GM12873 (cell line): Measurements from ENCODE around the gene GUCA1A.
A peak's percentile ranks its signal among the peaks of the same experiment; 100 is the strongest.

ENCODE experiments used
- CTCF ChIP-seq: IDR thresholded peaks from 2 replicates; pipeline ENCODE4 v1.5.1; 2012; ENCODE audit warnings: low read depth, mild to moderate bottlenecking, moderate library complexity, low read length, control low read depth; ENCODE audit not compliant: insufficient read depth; ENCODE audit errors: missing control alignments

GUCA1A gene

DNA sequence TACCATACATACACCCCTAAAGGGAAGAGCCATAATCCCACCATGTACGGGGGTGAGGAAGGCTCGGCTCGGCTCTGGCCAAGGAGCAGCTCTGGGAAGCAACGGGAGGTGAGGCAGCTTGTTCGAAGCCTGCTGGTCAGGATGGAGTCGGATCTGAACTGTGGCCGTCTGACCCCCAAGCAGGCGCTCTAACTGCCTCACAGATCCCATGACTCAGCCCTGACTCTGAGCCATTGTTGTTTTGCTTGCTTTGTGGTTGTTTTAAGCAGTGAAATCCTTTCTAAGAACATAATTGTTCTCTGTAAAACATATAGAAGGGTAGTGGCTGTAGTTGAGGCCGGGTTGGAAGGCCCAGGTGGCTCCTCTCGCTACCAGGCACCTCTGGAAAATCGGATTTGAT is 41.6 kb upstream of the GUCA1A start:
- no peak for TF ChIP-seq CTCF

GRCh38 chr6:42133926-42134325 is 39.2 kb upstream of the GUCA1A start:
- no peak for TF ChIP-seq CTCF

- no peak for TF ChIP-seq CTCF
These were observed 38.0 kb upstream of the GUCA1A start for GRCh38 chr6:42135161-42135560.

GRCh38 chr6:42135722-42136121 is 37.4 kb upstream of the GUCA1A start:
- TF ChIP-seq CTCF: no peak

GRCh38 chr6:42136508-42137193 is 36.5 kb upstream of the GUCA1A start:
- peak; percentile 57 for TF ChIP-seq CTCF

GRCh38 chr6:42137194-42137753 is 35.9 kb upstream of the GUCA1A start:
- no peak for TF ChIP-seq CTCF

DNA sequence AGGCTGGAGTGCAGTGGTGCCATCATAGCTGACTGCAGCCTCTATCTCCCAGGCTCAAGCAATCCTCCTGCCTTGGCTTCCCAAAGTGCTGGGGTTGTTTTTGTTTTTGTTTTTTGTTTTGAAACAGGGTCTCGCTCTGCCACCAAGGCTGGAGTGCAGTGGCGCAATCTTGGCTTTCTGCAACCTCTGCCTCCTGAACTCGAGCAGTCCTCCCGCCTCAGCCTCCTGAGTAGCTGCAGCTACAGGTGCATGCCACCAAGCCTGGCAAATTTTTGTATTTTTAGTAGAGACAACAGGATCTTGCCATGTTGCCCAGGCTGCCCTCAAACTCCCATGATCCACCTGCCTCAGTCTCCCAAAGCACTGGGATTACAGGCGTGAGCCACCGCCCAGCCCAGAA is 35.0 kb upstream of the GUCA1A start:
- TF ChIP-seq CTCF: no peak
